Measurements from ENCODE around the gene ZAR1. TPM values are rescaled to one million over a fixed set of nuclear protein-coding genes. Genes with fewer than 3 reads are reported as not detected.

ZAR1 gene
- total RNA-seq, 1 experiment from 2014 or later: 0.12 TPM

- no peak for DNase-seq (ENCODE audit: low read depth)
Observed at GRCh38 chr4:48489683-48490011, 405 bp upstream of the ZAR1 start.

DNA sequence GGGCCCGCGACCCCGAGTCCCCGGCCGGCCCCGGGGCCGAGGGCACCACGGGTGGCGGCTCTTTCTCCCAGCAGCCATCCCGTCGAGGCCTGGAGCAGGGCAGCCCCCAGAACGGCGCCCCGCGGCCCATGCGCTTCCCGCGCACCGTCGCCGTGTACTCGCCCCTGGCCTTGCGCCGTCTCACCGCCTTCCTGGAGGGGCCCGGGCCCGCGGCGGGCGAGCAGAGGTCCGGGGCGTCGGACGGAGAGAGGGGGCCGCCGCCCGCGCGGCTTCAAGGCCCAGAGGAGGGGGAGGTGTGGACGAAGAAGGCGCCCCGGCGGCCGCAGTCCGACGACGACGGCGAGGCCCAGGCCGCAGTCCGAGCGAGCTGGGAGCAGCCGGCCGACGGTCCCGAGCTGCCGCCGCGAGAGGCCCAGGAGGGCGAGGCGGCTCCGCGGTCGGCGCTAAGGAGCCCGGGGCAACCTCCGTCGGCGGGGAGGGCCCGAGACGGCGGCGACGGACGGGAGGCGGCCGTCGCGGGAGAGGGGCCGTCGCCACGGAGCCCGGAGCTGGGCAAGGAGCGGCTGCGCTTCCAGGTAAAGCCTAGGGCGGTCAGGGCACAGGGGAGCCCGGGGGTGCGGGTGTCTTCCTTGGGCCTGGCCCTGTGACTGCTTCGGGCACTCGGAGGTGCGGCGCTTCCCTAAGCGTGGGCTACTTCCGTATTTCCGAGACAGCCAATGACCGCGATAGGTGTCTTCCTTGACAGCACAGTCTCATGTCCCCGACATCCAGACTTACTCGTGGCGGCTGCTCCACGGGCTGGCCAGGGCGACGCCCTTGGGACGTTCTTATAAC is 845 bp downstream of the ZAR1 start:
- DNase-seq (ENCODE audit: low read depth): no peak

GRCh38 chr4:48491514-48492176 is 1.6 kb downstream of the ZAR1 start:
- no peak for DNase-seq (ENCODE audit: low read depth)

- DNase-seq (ENCODE audit: low read depth): no peak
Observed at GRCh38 chr4:48493452-48494100, 3.5 kb downstream of the ZAR1 start.

DNA sequence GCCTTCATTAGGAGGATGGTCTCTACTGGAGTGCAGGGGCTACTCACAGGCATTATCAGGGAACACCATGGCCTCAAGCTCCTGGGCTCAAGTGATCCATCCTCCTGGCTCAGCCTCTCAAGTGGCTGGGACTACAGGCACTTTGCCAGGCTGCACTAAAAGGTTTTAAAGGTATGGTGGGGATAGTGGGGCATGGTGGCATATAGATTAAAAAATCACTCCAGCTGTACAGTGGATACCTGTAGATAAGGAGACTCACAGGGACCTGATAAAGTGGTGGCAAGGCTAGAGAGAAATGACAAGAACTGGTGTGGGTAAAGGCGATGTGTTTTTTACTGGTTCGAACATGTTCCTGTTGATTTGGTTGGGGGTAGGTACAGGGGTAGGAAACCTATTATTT is 5.9 kb downstream of the ZAR1 start:
- no peak for DNase-seq (ENCODE audit: low read depth)

GRCh38 chr4:48498895-48499294 is 8.8 kb downstream of the ZAR1 start:
- no peak for DNase-seq (ENCODE audit: low read depth)

DNA sequence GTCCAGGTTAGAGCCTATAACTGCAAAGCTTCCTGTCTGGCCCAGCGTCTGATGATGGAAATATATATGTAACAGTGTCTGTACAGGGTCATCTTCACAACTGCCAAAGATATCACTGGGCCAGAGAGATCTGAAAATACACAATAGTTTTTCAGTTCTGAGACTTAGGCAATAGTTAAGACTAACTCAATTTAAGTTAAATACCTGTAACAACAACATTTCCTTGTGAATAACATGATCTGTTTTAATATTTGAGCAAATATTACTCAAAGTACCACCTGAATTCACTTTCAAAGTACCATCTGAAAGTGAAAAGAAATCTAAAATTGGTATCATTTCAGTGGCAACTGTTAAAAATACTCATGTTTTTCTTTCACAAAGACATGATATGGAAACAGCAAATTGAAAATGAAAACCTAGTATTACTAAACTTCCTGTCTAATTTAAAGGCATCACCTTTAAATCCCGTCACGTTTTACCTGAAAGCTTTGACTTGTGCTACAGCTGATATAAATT is 9.6 kb downstream of the ZAR1 start:
- no peak for DNase-seq (ENCODE audit: low read depth)

DNA sequence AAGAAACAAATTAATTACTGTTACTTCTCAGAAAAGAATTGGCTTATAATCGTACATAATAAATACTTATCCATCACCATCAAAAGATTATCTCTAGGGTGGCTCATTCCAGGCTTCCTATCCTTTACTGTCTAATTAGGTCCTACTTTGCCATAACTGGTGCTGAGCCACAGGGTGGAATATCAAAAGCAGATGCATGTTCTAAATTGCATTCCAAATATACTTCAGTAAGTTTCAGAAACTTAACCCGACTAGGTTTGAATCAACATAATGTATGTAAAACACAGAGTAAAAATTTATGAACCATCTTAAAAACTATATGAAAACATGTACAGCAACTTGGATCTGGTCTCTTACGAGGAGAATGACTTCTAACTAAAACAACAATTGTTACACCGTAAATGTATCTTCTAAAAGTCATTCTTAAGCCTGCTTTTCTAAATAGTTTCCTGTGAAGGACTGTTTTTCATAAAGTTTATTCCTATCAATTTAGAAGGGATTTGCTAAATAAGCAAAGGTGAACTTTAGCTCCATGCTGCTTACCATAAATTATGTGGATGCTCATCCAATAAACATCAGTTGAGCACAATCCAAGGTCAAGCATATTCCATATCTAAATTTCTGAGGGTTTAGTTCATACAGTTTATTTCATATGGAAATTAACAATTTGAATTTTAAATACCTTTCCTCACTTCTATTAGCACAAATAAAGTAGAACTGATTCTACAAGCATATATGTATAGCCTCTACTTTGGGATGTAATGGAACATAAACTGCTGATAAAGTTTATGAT is 13.4 kb downstream of the ZAR1 start:
- DNase-seq (ENCODE audit: low read depth): no peak

GRCh38 chr4:48504026-48504330 is 13.9 kb downstream of the ZAR1 start:
- no peak for DNase-seq (ENCODE audit: low read depth)

GRCh38 chr4:48504352-48504751 is 14.3 kb downstream of the ZAR1 start:
- DNase-seq (ENCODE audit: low read depth): no peak

DNA sequence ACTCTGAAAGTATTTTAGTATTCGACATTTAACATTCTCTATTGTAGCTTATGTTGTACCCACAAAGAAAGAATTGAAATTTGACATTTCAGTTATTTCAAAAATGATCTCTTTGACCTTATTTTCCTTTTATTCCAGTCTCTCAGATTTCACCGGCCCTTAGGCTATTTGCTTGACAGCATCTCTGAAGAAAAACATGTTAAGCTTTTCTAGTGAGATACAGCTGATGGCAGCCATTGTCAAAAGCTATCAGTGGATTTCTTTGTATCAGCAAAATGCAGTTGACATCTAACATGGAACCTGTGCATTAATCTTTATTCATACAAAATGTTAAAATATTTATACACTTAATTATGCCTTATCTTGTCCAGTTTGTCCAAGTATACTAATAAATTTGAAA is 16.7 kb downstream of the ZAR1 start:
- DNase-seq (ENCODE audit: low read depth): no peak

GRCh38 chr4:48509543-48509942 is 19.5 kb downstream of the ZAR1 start:
- DNase-seq (ENCODE audit: low read depth): peak; percentile 3

- no peak for DNase-seq (ENCODE audit: low read depth)
Observed at GRCh38 chr4:48518143-48518542, 28.1 kb downstream of the ZAR1 start.

GRCh38 chr4:48526406-48526805 is 36.4 kb downstream of the ZAR1 start:
- no peak for DNase-seq (ENCODE audit: low read depth)

- no peak for DNase-seq (ENCODE audit: low read depth)
Observed at GRCh38 chr4:48538358-48538757, 48.3 kb downstream of the ZAR1 start.

GRCh38 chr4:48539597-48539996 is 49.5 kb downstream of the ZAR1 start:
- DNase-seq (ENCODE audit: low read depth): no peak

DNA sequence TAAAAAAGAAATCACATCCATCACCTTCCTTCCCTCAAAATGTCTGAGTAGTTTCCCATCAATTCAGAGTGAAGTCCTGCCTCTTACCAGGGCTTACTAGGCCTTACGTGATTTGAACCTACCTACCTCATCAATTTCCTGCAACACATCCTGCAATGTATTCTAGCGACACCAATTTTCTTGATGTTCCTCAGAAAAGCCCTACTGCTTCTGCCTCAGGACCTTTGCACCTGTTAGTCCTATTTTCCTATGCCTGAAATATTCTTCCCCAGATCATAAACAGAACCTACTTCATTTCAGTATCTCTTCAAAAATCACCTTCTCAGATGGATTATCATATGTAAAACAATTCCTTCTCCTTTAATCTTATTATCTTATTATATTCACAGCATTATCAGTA is 52.8 kb downstream of the ZAR1 start:
- no peak for DNase-seq (ENCODE audit: low read depth)

DNA sequence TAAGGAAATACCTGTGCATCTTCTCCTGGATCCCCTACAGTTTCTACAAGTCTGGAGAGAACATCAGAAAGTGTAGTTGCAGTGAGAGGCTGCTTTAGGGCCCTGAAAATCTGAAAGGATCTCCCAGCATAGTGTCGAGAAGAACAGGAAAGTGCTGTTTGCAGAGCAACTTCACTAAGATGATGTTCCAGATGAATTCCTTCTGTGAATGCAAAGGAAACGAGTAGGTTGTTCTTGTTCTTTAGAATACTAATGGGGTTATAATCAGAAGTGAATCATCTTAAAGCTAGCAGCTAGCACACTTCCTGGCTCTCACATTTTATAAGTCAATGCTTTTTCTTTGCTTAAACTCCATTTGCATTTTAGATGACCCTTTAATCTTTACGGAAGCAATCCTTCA is 53.7 kb downstream of the ZAR1 start:
- no peak for DNase-seq (ENCODE audit: low read depth)
